HCEC 1CT (cell line): ENCODE data around the gene ACYP1.

Experiments used
- DNase-seq: peaks from one replicate; pipeline ENCODE4 v3.0.0-alpha.2; 2017

The ACYP1 gene

DNA sequence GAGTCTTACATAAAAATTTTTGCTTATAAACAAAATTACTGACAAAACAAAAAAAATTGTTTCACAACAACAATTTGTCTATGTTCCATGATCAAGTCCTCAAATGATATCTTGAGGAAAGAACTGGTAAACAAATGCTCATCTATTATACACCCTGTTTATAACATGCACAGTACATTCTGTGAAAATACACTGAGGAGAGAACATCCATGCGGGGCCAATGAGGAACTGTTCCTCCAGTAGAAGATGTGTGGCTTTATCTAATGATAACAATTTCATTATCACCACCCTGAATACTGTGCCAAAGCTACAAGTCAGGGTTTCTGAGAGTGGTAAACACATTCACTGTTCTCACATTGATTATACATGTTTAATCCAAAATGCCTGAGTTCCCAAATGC lies 23.3 kb downstream of the ACYP1 start:
- DNase-seq = no peak

DNA sequence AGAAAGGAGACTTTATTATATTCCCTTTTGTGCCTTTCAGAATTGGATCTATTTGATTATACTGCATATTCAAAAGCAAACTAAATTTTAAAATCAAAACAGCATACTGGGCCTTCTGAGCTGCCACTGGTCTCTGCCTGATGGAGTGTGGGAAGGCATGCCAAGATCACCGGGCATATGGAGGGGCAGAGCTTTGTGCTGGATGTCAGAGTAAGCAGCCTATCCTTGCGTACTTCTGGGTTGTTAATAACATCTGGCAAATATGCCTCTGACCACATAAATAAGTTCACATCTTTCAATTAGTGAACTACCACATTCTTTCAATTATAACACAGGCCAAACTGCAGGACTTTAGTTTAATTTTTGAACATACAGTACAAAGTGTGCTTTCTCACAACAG lies 30.9 kb downstream of the ACYP1 start:
- DNase-seq = no peak

DNA sequence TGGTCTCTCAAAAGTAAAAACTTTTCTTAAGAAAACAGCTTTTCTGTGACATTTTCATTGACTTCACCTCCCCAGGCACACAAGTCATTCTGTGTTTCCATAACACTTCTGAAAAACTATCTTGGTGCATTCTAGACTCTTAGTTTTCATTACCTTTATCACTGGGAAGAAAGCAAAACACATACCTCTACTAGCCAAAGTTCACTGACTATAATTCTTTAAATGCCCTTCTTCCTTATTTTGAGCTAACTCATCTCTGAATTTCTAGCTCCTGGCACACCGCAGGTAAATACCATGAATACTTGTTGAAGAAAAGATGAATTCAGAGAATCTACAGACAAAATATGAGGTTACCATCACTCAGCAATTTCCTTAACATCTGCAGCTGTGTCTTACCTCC lies 33.7 kb downstream of the ACYP1 start:
- DNase-seq = no peak

DNA sequence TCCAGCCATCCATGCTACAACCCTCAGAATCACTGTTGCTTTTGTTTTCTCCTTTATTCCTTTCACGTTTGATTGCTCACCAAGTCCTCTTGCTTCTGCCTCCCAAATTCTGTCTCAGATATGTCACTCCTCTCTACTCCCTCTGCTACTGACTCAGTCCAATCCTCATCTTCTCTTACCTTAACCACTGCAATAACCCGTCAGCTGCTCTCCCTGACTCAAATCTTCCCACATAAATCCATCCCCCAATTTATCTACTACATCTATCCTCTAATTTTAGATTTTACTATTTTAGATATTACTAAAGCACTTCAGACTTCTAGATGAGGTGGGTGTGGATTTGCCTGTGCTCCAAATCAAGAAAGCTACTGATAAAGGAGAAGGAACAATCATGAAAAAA lies 37.9 kb downstream of the ACYP1 start:
- no peak for DNase-seq

DNA sequence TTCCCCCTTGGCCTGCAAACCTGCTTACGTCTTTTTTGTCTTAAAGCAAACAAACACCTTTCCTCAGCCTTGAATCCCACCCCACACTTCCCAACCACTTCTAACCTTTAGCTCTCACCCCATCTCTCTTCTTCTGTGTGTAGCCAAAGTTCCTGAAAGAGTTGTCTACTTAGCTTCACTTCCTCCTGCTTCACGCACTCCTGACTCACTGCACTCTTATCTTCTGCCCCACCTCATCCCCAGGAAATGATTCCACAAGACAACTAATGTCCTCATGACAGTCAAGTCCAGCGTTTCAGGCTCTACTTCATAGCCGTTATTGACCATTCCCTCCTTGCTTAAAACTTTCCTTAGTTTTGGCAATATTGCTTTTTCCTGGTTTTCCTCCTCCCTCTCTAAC lies 38.7 kb downstream of the ACYP1 start:
- no peak for DNase-seq

DNA sequence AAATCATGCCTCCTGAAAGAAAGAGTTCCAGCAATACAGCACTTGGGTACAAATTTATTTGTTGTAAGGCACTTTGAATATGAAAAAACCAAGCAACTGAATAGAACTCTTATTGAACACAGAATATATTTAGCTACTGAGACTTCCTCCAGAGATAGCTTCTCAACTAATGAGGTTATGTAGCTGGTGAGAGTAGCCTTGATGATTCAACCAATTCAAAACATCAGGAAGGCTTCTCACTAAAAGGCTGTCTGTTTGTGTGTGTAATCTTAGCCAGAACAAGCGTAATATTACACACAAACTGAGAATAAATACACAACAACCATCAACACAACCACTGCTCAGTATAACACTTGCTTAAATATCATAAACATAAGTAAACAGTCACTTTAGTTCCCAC lies 40.7 kb downstream of the ACYP1 start:
- DNase-seq = no peak

DNA sequence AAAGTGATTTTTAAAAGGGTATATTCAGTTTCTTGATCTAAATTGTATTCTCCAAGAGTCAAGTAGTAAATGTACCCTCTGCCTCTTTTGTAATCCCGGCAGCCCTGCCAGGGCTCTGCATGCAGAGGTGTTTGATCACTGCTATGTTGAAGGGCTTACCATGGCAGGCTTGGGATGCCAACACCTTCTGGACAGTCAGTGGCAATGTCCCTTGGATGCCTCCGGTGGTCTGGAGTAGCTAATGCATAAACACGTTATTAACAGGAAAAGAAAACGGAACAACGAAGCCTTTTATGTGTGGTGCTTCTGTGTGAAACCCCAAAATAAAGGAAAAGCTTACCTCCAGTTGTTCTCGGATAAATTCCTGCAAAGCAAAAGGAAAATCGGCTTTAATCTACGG lies 41.2 kb downstream of the ACYP1 start:
- peak; percentile 18 for DNase-seq

DNA sequence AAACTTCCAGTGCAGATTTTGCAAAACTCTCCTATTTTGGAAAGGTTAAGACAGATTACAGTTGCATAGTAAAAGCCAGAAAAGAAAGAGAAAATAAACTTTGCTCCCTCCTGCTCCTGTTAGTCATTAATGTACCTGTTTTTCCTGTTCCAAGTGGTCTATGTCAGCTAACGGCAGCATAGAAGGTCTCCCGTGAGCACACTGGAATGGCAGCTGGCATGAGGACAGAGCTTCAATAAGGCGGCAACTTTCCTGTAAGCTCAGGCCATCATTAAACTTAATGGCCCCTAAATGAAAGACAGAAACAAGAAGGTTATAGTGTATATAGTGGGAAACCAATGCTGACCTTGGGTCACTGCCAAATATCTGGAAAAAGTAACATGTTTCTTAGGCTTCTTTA lies 45.1 kb downstream of the ACYP1 start:
- DNase-seq = no peak

DNA sequence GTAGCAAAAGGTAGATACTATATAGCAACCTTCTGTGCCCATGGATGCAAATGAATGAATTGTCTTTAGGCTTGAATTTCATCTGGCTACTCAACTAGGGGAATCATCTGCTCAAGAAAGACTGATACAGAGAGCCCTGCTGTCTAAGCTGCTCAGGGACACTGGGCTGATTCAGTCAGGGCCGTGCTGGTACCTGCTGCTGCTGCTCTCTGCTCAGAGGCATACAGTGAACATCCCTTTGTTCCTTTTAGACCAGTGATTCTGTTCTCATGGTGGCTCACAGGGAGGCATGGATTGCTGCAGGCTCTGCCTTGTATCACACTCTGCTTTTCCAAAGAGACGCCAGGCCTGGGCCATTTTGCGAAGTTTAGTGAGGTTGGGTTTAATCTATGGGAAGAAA lies 47.0 kb downstream of the ACYP1 start:
- DNase-seq = no peak

DNA sequence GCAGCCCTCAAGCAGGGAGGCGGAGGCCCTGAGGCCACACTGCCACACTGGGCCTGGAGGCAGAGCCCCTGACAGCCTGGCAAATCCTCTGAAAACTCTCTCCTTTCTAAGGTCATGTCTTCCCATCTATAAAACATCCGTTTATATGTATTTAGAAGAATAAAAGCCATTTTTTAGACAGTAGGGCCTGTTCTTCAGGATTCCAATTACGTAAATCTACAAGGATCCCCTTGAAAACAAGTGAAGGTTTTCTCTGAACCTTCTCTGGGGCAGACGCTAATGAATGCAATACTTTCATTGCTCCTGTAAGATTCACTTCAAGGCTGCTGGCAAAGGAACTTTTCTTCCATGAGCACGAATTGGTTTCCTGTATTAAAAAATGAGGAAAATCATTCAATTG lies 48.3 kb downstream of the ACYP1 start:
- no peak for DNase-seq

DNA sequence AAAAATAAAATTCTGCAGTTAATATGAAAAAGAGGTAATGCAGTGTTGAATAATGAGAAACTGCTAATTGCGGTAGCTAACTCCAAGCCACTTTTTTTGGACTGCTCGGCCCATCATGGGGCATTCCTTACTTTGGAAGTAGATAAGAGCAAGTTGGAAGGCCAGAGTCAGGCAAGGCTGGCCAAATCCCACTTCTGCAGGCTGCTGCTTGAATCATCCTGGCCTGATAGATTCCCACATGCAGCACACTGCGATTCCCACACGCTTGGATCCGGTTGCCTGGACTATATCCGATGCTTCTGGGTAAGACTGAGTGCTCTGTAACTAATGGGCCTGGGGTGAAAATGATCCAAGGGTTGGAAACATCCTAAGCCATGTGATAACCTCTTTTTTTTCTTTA lies 50.5 kb downstream of the ACYP1 start:
- no peak for DNase-seq

DNA sequence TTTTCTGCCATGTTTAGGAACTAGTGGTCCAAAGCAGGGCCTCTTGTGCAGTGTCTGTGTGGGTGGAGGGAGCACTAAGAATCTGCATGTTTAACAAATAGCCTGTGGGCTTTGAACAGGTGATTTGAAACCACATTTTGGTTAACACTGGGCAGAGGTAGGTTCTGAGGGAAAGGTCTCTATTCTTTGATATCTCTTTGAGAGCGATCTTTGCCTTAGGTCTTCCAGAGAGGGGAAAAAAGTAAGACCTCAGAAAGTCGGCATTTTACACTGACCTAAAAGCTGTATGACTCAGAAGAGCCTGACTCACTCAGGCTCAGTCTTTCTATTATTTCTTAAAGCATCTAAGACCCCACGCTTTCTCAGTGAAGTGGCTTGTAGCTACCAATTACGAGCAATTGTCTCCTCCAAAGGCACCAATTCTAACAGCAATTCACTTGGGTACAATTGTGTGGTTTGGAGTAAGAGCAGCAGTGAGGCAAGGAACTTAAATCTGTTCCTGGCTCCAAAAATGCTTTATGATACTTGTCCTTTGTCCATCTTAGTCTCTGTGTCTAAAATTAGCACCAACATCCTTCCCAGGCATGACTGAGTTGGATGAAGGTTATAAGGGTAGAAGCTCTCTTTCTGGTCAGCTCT lies 52.3 kb downstream of the ACYP1 start:
- peak; percentile 62 for DNase-seq

DNA sequence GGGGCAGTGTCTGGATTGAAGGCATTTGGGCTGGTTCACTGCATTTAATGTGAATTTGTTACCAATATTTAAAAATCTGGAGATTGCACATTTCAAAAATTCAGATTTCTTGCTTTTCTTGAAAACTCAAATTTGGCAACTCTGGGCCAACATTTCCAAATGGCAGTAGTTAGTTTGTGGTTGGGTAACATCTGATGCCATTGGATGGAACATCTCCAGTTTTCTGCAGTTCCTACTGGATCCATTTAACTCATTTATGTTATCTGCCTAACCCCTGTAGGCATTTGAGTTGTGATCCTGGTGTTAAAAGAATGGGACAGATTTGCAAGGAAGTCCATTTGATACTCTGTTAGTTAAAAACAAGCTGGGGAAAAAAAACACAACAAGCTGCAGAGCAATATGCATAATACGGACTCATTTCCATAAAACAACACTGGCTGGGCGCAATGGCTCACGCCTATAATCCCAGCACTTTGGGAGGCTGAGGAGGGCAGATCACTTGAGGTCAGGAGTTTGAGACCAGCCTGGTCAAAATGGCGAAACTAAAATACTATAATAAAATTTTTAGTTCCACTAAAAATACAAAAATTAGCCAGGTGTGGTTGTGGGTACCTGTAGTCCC lies 53.2 kb downstream of the ACYP1 start:
- DNase-seq = no peak

DNA sequence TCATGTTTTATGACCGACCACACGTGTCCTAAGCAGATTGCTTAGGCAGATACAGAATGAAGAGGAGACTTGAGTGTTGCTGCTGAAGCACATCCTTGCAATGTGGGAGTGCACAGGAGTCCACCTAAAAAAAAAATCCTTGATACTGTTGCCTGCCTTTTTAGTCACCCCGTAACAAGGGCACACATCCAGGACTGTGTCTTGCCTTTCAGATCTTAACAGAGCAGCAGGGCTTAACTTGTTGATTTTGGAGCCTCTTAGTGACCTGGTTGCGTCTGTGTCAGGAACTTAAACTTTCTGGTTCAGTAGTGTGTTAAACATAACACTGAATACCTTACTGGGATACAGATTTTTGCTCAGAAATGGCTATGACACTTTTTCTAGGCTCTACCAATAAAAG lies 54.6 kb downstream of the ACYP1 start:
- no peak for DNase-seq

DNA sequence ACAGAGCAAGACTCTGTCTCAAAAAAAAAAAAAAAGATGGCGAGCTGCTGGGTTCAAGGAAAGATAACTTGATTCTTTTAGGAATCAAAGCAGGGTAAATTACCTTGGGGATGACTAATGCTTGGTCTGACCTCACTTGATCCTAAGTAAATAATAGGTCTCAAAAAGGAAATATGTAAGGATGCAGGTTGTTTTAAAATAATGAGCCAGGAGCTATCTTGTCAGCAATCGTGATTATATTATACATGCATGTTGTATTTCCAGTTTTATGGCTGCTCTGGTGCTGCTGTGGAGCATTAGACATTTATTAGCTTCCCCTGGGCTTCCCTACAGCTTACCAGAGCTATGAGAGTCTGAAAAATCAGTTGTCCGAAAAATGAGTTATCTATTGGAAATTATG lies 58.5 kb downstream of the ACYP1 start:
- DNase-seq = no peak

DNA sequence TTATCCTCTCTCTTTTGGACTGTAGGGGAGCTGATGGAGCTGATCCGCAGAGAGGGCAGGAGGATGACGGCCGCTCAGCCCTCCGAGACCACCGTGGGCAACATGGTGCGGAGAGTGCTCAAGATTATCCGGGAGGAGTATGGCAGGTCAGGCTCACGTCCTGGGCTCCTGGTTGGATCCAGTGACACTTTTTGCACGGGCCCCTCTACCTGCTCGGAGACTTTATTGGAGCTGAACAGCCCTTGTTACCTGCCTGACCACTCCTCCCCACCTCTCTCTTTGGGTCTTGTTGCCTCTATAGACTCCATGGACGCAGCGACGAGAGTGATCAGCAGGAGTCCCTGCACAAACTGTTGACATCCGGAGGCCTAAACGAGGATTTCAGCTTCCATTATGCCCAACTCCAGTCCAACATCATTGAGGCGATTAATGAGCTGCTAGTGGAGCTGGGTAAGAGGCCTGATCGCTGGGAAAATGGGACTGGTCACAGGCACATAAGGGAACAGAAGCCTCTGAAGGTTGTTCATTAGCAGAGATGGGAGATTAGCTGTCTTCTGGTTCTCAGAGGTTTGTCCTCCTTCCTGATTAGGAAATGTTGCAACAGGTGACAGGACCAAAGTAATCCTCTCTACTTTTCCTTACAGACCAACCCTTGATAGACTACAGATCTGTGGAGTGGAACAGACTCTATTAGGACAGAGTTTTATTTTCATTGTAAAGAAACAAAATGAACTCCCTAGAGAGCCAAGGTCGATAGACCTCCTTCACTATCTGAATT lies 60.4 kb downstream of the ACYP1 start:
- DNase-seq = no peak
